Mesenchymal stem cell (in vitro differentiated cells and primary cell): ENCODE data around the gene SDCBP2.

ENCODE experiments used
- DNase-seq: peaks from one replicate; pipeline ENCODE4 v3.0.0-alpha.2; 2013
- H2AFZ ChIP-seq: one replicate; pipeline ENCODE4 v1.6.1; 2013; ENCODE audit warnings: low read depth, mild to moderate bottlenecking, control low read depth, inconsistent platforms, low read length, moderate library complexity
- H2AK5ac ChIP-seq: 2 replicates; pipeline ENCODE4 v1.6.1; 2013; ENCODE audit warnings: low read length, moderate library complexity, mild to moderate bottlenecking, inconsistent platforms; ENCODE audit not compliant: severe bottlenecking
- H2BK120ac ChIP-seq: one replicate; pipeline ENCODE4 v1.6.1; 2013; ENCODE audit warnings: low read depth, mild to moderate bottlenecking, inconsistent platforms, low read length, moderate library complexity
- H2BK12ac ChIP-seq, 2 experiments: one replicate each; pipeline ENCODE4 v1.6.1; 2013; ENCODE audit warnings: inconsistent platforms in 2 of 2, low read length in 2 of 2, mild to moderate bottlenecking in 2 of 2, moderate library complexity in 2 of 2, control low read depth in 1 of 2
- H2BK15ac ChIP-seq: one replicate; pipeline ENCODE4 v1.6.1; 2013; ENCODE audit warnings: mild to moderate bottlenecking, low read depth, inconsistent platforms; ENCODE audit not compliant: poor library complexity, severe bottlenecking
- H2BK5ac ChIP-seq: 2 replicates; pipeline ENCODE4 v1.6.1; 2013; ENCODE audit warnings: low read depth, mild to moderate bottlenecking, low read length, control low read depth, inconsistent platforms; ENCODE audit not compliant: poor library complexity, severe bottlenecking
- H3K14ac ChIP-seq, 2 experiments: one replicate each; pipeline ENCODE4 v1.6.1; 2013; ENCODE audit warnings: inconsistent platforms in 2 of 2, low read length in 2 of 2, control low read depth in 1 of 2, mild to moderate bottlenecking in 1 of 2, moderate library complexity in 1 of 2
- H3K18ac ChIP-seq, 2 experiments: one replicate each; pipeline ENCODE4 v1.6.1; 2013; ENCODE audit warnings: inconsistent platforms in 2 of 2, low read length in 2 of 2, control low read depth in 1 of 2, low read depth in 1 of 2, mild to moderate bottlenecking in 1 of 2
- H3K23ac ChIP-seq, 2 experiments: one replicate each; pipeline ENCODE4 v1.6.1; 2013; ENCODE audit warnings: inconsistent platforms in 2 of 2, low read length in 2 of 2, mild to moderate bottlenecking in 2 of 2, moderate library complexity in 2 of 2, control low read depth in 1 of 2
- H3K27ac ChIP-seq: 2 replicates; pipeline ENCODE4 v1.5.1; 2013; ENCODE audit warnings: mild to moderate bottlenecking, moderate library complexity, low read length, control low read depth, inconsistent platforms; ENCODE audit not compliant: poor library complexity, severe bottlenecking
- H3K27me3 ChIP-seq, 2 experiments: 2 replicates each; pipeline versions ENCODE4 v1.6.1 to v1.7.0; 2013; ENCODE audit warnings: low read length in 2 of 2, mild to moderate bottlenecking in 2 of 2, moderate library complexity in 2 of 2, control low read depth in 1 of 2, inconsistent platforms in 1 of 2; ENCODE audit not compliant: control insufficient read depth in 1 of 2, insufficient read depth in 1 of 2
- H3K36me3 ChIP-seq, 2 experiments: 2 replicates each; pipeline versions ENCODE4 v1.6.1 to v1.7.0; 2013; ENCODE audit warnings: low read length in 2 of 2, control low read depth in 1 of 2, inconsistent platforms in 1 of 2, low read depth in 1 of 2, mild to moderate bottlenecking in 1 of 2; ENCODE audit not compliant: insufficient read depth in 2 of 2, control insufficient read depth in 1 of 2
- H3K4ac ChIP-seq, 2 experiments: one replicate each; pipeline ENCODE4 v1.6.1; 2013; ENCODE audit warnings: inconsistent platforms in 2 of 2, low read length in 2 of 2, mild to moderate bottlenecking in 2 of 2, moderate library complexity in 2 of 2, control low read depth in 1 of 2, low read depth in 1 of 2
- H3K4me1 ChIP-seq: 2 replicates; pipeline ENCODE4 v1.6.1; 2013; ENCODE audit warnings: low read depth, low read length, control low read depth; ENCODE audit not compliant: control insufficient read depth, insufficient read depth
- H3K4me2 ChIP-seq: 2 replicates; pipeline ENCODE4 v1.6.1; 2013; ENCODE audit warnings: low read length, mild to moderate bottlenecking, inconsistent platforms; ENCODE audit not compliant: poor library complexity, severe bottlenecking
- H3K4me3 ChIP-seq, 2 experiments: 2 replicates each; pipeline versions ENCODE4 v1.5.1 to v1.7.0; 2013; ENCODE audit warnings: low read length in 2 of 2, mild to moderate bottlenecking in 2 of 2, control low read depth in 1 of 2, low read depth in 1 of 2; ENCODE audit not compliant: insufficient read depth in 1 of 2
- H3K79me1 ChIP-seq: replicated peaks from 2 replicates; pipeline ENCODE4 v1.6.1; 2013; ENCODE audit warnings: mild to moderate bottlenecking, control low read depth, low read length, inconsistent platforms; ENCODE audit not compliant: poor library complexity, severe bottlenecking
- H3K9ac ChIP-seq: 2 replicates; pipeline ENCODE4 v1.7.0; 2013; ENCODE audit warnings: mild to moderate bottlenecking, low read length, moderate library complexity
- H3K9me3 ChIP-seq: 2 replicates; pipeline ENCODE4 v1.7.0; 2013; ENCODE audit warnings: mild to moderate bottlenecking, low read length; ENCODE audit not compliant: control insufficient read depth
- H4K8ac ChIP-seq: one replicate; pipeline ENCODE4 v1.6.1; 2013; ENCODE audit warnings: inconsistent platforms, mild to moderate bottlenecking, low read length, moderate library complexity
- H4K91ac ChIP-seq: one replicate; pipeline ENCODE4 v1.6.1; 2013; ENCODE audit warnings: mild to moderate bottlenecking, low read length, inconsistent platforms
- WGBS: methylation state at CpG from one replicate; pipeline ENCODE4 v1.1.7; 2013; ENCODE audit warnings: mixed read lengths; 5-methylcytosine and 5-hydroxymethylcytosine counted together

The SDCBP2 gene

GRCh38 chr20:1357921-1358671, 29.2 kb upstream of the SDCBP2 start:
- peaks cover 25 to 82% of the 10 kb centered on the region in 2 experiments for H3K36me3 ChIP-seq
- peaks cover 37% of the 10 kb centered on the region for H3K79me1 ChIP-seq
- WGBS = 89% methylated on average over 6 of the region's 9 CpGs
- H3K4me1 ChIP-seq = peaks cover 6% of the 10 kb centered on the region
- H4K91ac ChIP-seq = no peak overlapping the region
- H3K27ac ChIP-seq = no peak overlapping the region
- H2AK5ac ChIP-seq = no peak overlapping the region
- peaks cover 12% of the 10 kb centered on the region for H3K9me3 ChIP-seq
- H4K8ac ChIP-seq = no peak overlapping the region
- H2AFZ ChIP-seq = no peak overlapping the region
- H3K14ac ChIP-seq = no peak overlapping the region
- H3K9ac ChIP-seq = no peak overlapping the region
- H2BK5ac ChIP-seq = no peak overlapping the region
- H2BK120ac ChIP-seq = no peak overlapping the region
- H3K23ac ChIP-seq = peak overlapping the region in 1 of 2 experiments; percentile 48
- H3K4ac ChIP-seq = no peak overlapping the region
- no peak overlapping the region for H2BK12ac ChIP-seq
- H3K4me3 ChIP-seq = no peak overlapping the region
- H3K18ac ChIP-seq = no peak overlapping the region
- no peaks in the 10 kb centered on the region for H3K27me3 ChIP-seq
- no peak for DNase-seq
- no peak overlapping the region for H3K4me2 ChIP-seq
- no peak overlapping the region for H2BK15ac ChIP-seq

GRCh38 chr20:1353956-1354355, 25.0 kb upstream of the SDCBP2 start:
- Histone ChIP-seq H2AK5ac (no peak overlapping the region), H3K4me2 (no peak overlapping the region), H4K91ac (no peak overlapping the region), H3K79me1 (peaks cover 27% of the 10 kb centered on the region), H3K27ac (no peak overlapping the region), H3K9ac (no peak overlapping the region), H3K27me3 (no peaks in the 10 kb centered on the region), H3K14ac (no peak overlapping the region), H3K18ac (no peak overlapping the region), H3K4me3 (no peak overlapping the region), H3K36me3 (peaks cover 23 to 65% of the 10 kb centered on the region in 2 experiments), H4K8ac (no peak overlapping the region), H2AFZ (no peak overlapping the region), H2BK120ac (no peak overlapping the region), H3K4me1 (peaks cover 6% of the 10 kb centered on the region), H3K4ac (no peak overlapping the region), H2BK5ac (no peak overlapping the region), H3K23ac (no peak overlapping the region), H2BK15ac (no peak overlapping the region), H2BK12ac (no peak overlapping the region), H3K9me3 (peaks cover 21% of the 10 kb centered on the region)
- no peak for DNase-seq

DNA sequence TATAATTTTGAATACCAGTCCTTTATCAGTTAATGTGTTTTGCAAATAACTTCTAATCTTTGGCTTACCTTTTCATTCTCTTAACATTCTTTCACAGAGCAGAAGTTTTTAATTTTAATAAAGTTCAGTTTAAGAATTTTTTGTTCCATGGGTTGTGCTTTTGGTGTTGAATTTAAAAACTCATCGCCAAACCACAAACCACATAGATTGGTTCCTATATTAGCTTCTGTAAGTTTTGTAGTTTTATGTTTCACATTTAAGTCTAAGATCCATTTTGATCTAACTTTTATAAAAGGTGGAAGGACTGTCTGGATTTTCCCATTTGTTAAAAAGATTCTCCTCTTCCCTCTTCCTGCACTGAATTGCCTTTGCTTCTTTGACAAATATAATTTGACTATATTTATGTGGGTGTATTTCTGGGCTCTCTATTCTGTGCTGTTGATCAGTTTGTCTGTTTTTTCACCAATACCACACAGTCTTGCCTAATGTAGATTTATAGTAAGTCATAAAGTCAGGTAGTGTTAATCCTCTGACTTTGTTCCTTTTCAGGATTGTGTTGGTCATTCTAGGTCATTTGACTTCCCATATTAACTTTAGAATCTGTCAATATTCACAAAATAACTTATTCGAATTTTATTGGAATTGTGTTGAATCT, 17.5 kb upstream of the SDCBP2 start:
- Histone ChIP-seq H3K4me1 (no peaks in the 10 kb centered on the region), H4K91ac (no peak overlapping the region), H2AFZ (no peak overlapping the region), H3K4me2 (no peak overlapping the region), H3K36me3 (peaks cover 5 to 10% of the 10 kb centered on the region in 2 experiments), H3K9ac (no peak overlapping the region), H3K27me3 (no peaks in the 10 kb centered on the region), H2BK12ac (no peak overlapping the region), H4K8ac (no peak overlapping the region), H3K4ac (no peak overlapping the region), H3K4me3 (no peak overlapping the region), H2BK5ac (no peak overlapping the region), H3K27ac (no peak overlapping the region), H3K23ac (no peak overlapping the region), H3K79me1 (peaks cover 5% of the 10 kb centered on the region), H2BK120ac (no peak overlapping the region), H3K14ac (no peak overlapping the region), H3K18ac (no peak overlapping the region), H3K9me3 (peaks cover 20% of the 10 kb centered on the region), H2BK15ac (no peak overlapping the region), H2AK5ac (no peak overlapping the region)
- DNase-seq = no peak
- no CpG with 5 or more reads among the region's 2 CpGs for WGBS

DNA sequence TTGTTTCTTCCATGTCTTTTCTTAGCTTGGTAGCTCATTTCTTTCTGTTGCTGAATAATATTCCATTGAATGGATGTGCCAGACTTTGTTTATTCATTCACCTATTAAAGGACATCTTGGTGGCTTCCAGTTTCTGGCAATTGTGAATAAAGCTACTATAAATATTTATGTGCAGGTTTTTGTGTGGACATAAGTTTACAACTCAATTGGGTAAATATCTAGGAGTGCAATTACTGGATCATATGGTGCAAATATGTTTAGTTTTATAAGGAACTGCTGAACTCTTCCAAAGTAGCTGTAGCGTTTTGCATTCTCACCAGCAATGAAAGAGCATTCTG, 16.8 kb upstream of the SDCBP2 start:
- Histone ChIP-seq H3K18ac (no peak overlapping the region), H4K8ac (no peak overlapping the region), H3K36me3 (peaks cover 5 to 8% of the 10 kb centered on the region in 2 experiments), H3K27me3 (no peaks in the 10 kb centered on the region), H3K9ac (no peak overlapping the region), H3K4me3 (no peak overlapping the region), H3K23ac (no peak overlapping the region), H2AFZ (no peak overlapping the region), H2BK12ac (no peak overlapping the region), H4K91ac (no peak overlapping the region), H3K9me3 (peaks cover 20% of the 10 kb centered on the region), H3K4me2 (no peak overlapping the region), H2BK120ac (no peak overlapping the region), H2BK15ac (no peak overlapping the region), H3K79me1 (peaks cover 5% of the 10 kb centered on the region), H2AK5ac (no peak overlapping the region), H3K4me1 (no peaks in the 10 kb centered on the region), H3K4ac (no peak overlapping the region), H2BK5ac (no peak overlapping the region), H3K27ac (no peak overlapping the region), H3K14ac (no peak overlapping the region)
- no peak for DNase-seq
- 100% methylated on average over 1 of the region's 1 CpG for WGBS
